Mesendoderm (in vitro differentiated cells): ENCODE results near the gene MARCHF11.

ENCODE experiments used
- DNase-seq: peaks from one replicate; pipeline ENCODE4 v3.0.0; 2013
- H2AK5ac ChIP-seq: 2 replicates; pipeline ENCODE4 v1.6.1; 2013; ENCODE audit warnings: low read length, inconsistent platforms
- H2BK120ac ChIP-seq: 2 replicates; pipeline ENCODE4 v1.6.1; 2013; ENCODE audit warnings: low read depth, mild to moderate bottlenecking, low read length, moderate library complexity, mixed read lengths
- H2BK15ac ChIP-seq: replicated peaks from 2 replicates; pipeline ENCODE4 v1.6.1; 2013; ENCODE audit warnings: low read depth, mild to moderate bottlenecking, moderate library complexity
- H2BK5ac ChIP-seq: 2 replicates; pipeline ENCODE4 v1.6.1; 2013; ENCODE audit warnings: low read length, inconsistent platforms
- H3K18ac ChIP-seq: 2 replicates; pipeline ENCODE4 v1.6.1; 2013; ENCODE audit warnings: mild to moderate bottlenecking, low read length, mixed read lengths
- H3K23ac ChIP-seq: one replicate; pipeline ENCODE4 v1.6.1; 2013; ENCODE audit warnings: low read length
- H3K27ac ChIP-seq: 2 replicates; pipeline ENCODE4 v1.5.1; 2013; ENCODE audit warnings: low read depth, mild to moderate bottlenecking, inconsistent platforms, low read length, moderate library complexity
- H3K27me3 ChIP-seq: 2 replicates; pipeline ENCODE4 v1.6.1; 2013; ENCODE audit warnings: low read length, control low read depth, mild to moderate bottlenecking, inconsistent platforms; ENCODE audit not compliant: insufficient read depth, poor library complexity
- H3K36me3 ChIP-seq: 2 replicates; pipeline ENCODE4 v1.6.1; 2013; ENCODE audit warnings: low read length, inconsistent platforms; ENCODE audit not compliant: control insufficient read depth, insufficient read depth
- H3K4ac ChIP-seq: one replicate; pipeline ENCODE4 v1.6.1; 2013; ENCODE audit warnings: low read depth, mild to moderate bottlenecking, low read length, moderate library complexity
- H3K4me1 ChIP-seq: 2 replicates; pipeline ENCODE4 v1.6.1; 2013; ENCODE audit warnings: low read depth, low read length, inconsistent platforms; ENCODE audit not compliant: control insufficient read depth
- H3K4me2 ChIP-seq: 2 replicates; pipeline ENCODE4 v1.6.1; 2013; ENCODE audit warnings: low read length
- H3K4me3 ChIP-seq: 2 replicates; pipeline ENCODE4 v1.5.1; 2013; ENCODE audit warnings: mild to moderate bottlenecking, low read length
- H3K56ac ChIP-seq: one replicate; pipeline ENCODE4 v1.6.1; 2013; ENCODE audit warnings: low read length
- H3K79me1 ChIP-seq: 2 replicates; pipeline ENCODE4 v1.6.1; 2013; ENCODE audit warnings: low read length, inconsistent platforms
- H3K79me2 ChIP-seq: 2 replicates; pipeline ENCODE4 v1.6.1; 2013; ENCODE audit warnings: mild to moderate bottlenecking, low read length; ENCODE audit not compliant: control insufficient read depth, insufficient read depth
- H3K9ac ChIP-seq: 2 replicates; pipeline ENCODE4 v1.6.1; 2013; ENCODE audit warnings: low read length, inconsistent platforms
- H4K5ac ChIP-seq: one replicate; pipeline ENCODE4 v1.6.1; 2013; ENCODE audit warnings: low read length
- H4K8ac ChIP-seq: one replicate; pipeline ENCODE4 v1.6.1; 2013; ENCODE audit warnings: low read depth, mild to moderate bottlenecking, control low read depth, low read length, moderate library complexity
- WGBS: extraction: QIAGEN DNeasy Blood & Tissue Kit; methylation state at CpG from one replicate; pipeline ENCODE4 v1.1.7; 2013; ENCODE audit warnings: low lambda C conversion rate, missing lambda C conversion rate; ENCODE audit not compliant: insufficient coverage; ENCODE audit errors: extremely low coverage; 5-methylcytosine and 5-hydroxymethylcytosine counted together

The MARCHF11 gene

GRCh38 chr5:16178745-16179372 is 732 bp downstream of the MARCHF11 start:
- Histone ChIP-seq H2BK5ac (no peak overlapping the region), H3K79me1 (no peaks in the 10 kb centered on the region), H3K4me3 (peak overlapping the region; percentile 15), H2BK15ac (no peak overlapping the region), H3K56ac (peak overlapping the region; percentile 27), H3K18ac (peak overlapping the region; percentile 88), H3K9ac (peak overlapping the region; percentile 31), H3K27ac (no peak overlapping the region), H3K4me2 (peak overlapping the region; percentile 66), H3K4me1 (no peaks in the 10 kb centered on the region), H4K5ac (no peak overlapping the region), H2AK5ac (no peak overlapping the region), H3K36me3 (no peaks in the 10 kb centered on the region), H3K79me2 (no peaks in the 10 kb centered on the region), H3K27me3 (peaks cover 11% of the 10 kb centered on the region), H3K23ac (no peak overlapping the region), H3K4ac (no peak overlapping the region), H4K8ac (no peak overlapping the region), H2BK120ac (no peak overlapping the region)
- DNase-seq, result peak; percentile 95
- WGBS, result no CpG with 5 or more reads among the region's 57 CpGs

DNA sequence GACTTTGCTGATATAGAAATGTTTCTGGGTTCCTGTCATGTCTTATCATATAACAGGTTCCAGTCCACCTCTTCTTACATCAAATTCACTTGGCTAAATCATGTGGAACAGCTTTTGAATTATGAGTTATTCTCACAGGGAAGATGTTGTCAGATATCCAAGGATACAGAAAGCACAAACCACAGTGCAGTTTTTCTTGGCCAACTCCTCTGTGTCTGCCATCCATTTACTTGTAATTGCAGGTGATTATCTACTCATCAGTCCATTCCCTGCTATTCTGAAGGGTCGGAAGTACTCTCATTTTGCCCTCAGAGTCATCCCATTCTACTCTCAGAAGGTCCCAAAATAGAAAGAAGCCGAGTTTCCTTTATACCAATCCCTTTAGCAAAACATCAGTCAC is 10.0 kb downstream of the MARCHF11 start:
- no peak overlapping the region for H3K18ac ChIP-seq
- no peak overlapping the region for H3K4ac ChIP-seq
- no peak overlapping the region for H3K4me2 ChIP-seq
- no peaks in the 10 kb centered on the region for H3K27me3 ChIP-seq
- no peaks in the 10 kb centered on the region for H3K79me1 ChIP-seq
- H3K79me2 ChIP-seq, result no peaks in the 10 kb centered on the region
- peaks cover 2% of the 10 kb centered on the region for H3K4me1 ChIP-seq
- H4K5ac ChIP-seq, result no peak overlapping the region
- no peak overlapping the region for H3K27ac ChIP-seq
- no peak overlapping the region for H2AK5ac ChIP-seq
- H3K36me3 ChIP-seq, result no peaks in the 10 kb centered on the region
- H3K4me3 ChIP-seq, result no peak overlapping the region
- no CpG with 5 or more reads among the region's 2 CpGs for WGBS
- H3K23ac ChIP-seq, result no peak overlapping the region
- no peak overlapping the region for H2BK120ac ChIP-seq
- no peak overlapping the region for H2BK15ac ChIP-seq
- H4K8ac ChIP-seq, result no peak overlapping the region
- DNase-seq, result no peak
- H3K56ac ChIP-seq, result no peak overlapping the region
- no peak overlapping the region for H2BK5ac ChIP-seq
- H3K9ac ChIP-seq, result no peak overlapping the region

GRCh38 chr5:16160706-16161105 is 18.9 kb downstream of the MARCHF11 start:
- H2BK15ac ChIP-seq, result no peak overlapping the region
- no peak overlapping the region for H3K4me2 ChIP-seq
- no peak overlapping the region for H4K8ac ChIP-seq
- H2AK5ac ChIP-seq, result no peak overlapping the region
- no peaks in the 10 kb centered on the region for H3K79me1 ChIP-seq
- H2BK5ac ChIP-seq, result no peak overlapping the region
- no peaks in the 10 kb centered on the region for H3K36me3 ChIP-seq
- no peaks in the 10 kb centered on the region for H3K79me2 ChIP-seq
- H3K9ac ChIP-seq, result no peak overlapping the region
- H3K18ac ChIP-seq, result no peak overlapping the region
- H2BK120ac ChIP-seq, result no peak overlapping the region
- H3K27me3 ChIP-seq, result no peaks in the 10 kb centered on the region
- peak; percentile 89 for DNase-seq
- H4K5ac ChIP-seq, result no peak overlapping the region
- H3K23ac ChIP-seq, result no peak overlapping the region
- no CpG with 5 or more reads among the region's 5 CpGs for WGBS
- no peak overlapping the region for H3K27ac ChIP-seq
- H3K4me3 ChIP-seq, result no peak overlapping the region
- H3K56ac ChIP-seq, result no peak overlapping the region
- no peaks in the 10 kb centered on the region for H3K4me1 ChIP-seq
- no peak overlapping the region for H3K4ac ChIP-seq

- Histone ChIP-seq H3K4me2 (no peak overlapping the region), H2AK5ac (no peak overlapping the region), H3K4me1 (no peaks in the 10 kb centered on the region), H3K9ac (no peak overlapping the region), H3K4ac (no peak overlapping the region), H4K5ac (no peak overlapping the region), H3K27me3 (no peaks in the 10 kb centered on the region), H3K36me3 (no peaks in the 10 kb centered on the region), H3K79me2 (no peaks in the 10 kb centered on the region), H3K27ac (no peak overlapping the region), H3K23ac (no peak overlapping the region), H2BK120ac (no peak overlapping the region), H3K79me1 (no peaks in the 10 kb centered on the region), H2BK5ac (no peak overlapping the region), H2BK15ac (no peak overlapping the region), H3K56ac (no peak overlapping the region), H3K18ac (no peak overlapping the region), H3K4me3 (no peak overlapping the region), H4K8ac (no peak overlapping the region)
- no CpG with 5 or more reads among the region's 2 CpGs for WGBS
- DNase-seq, result no peak
These were observed 20.0 kb downstream of the MARCHF11 start for GRCh38 chr5:16159636-16160035.

GRCh38 chr5:16156152-16156551 is 23.4 kb downstream of the MARCHF11 start:
- Histone ChIP-seq H2BK15ac (no peak overlapping the region), H3K27ac (no peak overlapping the region), H4K5ac (no peak overlapping the region), H3K56ac (no peak overlapping the region), H4K8ac (no peak overlapping the region), H3K4me2 (no peak overlapping the region), H3K79me2 (no peaks in the 10 kb centered on the region), H3K36me3 (no peaks in the 10 kb centered on the region), H2AK5ac (no peak overlapping the region), H3K18ac (no peak overlapping the region), H3K23ac (no peak overlapping the region), H3K27me3 (no peaks in the 10 kb centered on the region), H3K4me3 (no peak overlapping the region), H3K9ac (no peak overlapping the region), H3K4me1 (no peaks in the 10 kb centered on the region), H3K4ac (no peak overlapping the region), H3K79me1 (no peaks in the 10 kb centered on the region), H2BK5ac (no peak overlapping the region), H2BK120ac (no peak overlapping the region)
- no CpG with 5 or more reads among the region's 1 CpG for WGBS
- DNase-seq, result no peak
